ENCODE data around the gene PHACTR1. TPM values are rescaled to one million over a fixed set of nuclear protein-coding genes. Genes with fewer than 3 reads are reported as not detected.

The PHACTR1 gene
- total RNA-seq, 1 donor from 2014 or later = 50.7 TPM

DNA sequence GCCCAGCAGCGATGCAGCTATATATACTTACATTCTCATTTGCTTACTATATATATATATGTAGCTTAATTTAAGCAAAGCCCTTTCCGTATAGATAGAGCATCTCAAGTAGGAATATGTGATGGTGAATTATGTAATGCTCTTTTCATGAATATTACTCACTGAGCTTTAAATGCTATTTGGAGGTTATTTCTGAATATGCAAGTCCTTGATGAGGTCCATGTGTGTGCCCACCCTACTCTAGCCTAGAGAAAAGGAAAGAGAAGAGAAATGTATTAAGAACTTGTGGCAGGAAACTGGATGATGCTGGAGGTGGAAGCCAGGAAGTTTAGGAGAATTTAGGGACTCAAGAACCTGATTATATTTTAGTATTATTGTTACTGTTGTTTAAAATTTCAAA lies 63.2 kb downstream of the PHACTR1 start:
- TF ChIP-seq, protein P1, sequence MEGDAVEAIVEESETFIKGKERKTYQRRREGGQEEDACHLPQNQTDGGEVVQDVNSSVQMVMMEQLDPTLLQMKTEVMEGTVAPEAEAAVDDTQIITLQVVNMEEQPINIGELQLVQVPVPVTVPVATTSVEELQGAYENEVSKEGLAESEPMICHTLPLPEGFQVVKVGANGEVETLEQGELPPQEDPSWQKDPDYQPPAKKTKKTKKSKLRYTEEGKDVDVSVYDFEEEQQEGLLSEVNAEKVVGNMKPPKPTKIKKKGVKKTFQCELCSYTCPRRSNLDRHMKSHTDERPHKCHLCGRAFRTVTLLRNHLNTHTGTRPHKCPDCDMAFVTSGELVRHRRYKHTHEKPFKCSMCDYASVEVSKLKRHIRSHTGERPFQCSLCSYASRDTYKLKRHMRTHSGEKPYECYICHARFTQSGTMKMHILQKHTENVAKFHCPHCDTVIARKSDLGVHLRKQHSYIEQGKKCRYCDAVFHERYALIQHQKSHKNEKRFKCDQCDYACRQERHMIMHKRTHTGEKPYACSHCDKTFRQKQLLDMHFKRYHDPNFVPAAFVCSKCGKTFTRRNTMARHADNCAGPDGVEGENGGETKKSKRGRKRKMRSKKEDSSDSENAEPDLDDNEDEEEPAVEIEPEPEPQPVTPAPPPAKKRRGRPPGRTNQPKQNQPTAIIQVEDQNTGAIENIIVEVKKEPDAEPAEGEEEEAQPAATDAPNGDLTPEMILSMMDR (IDR thresholded peaks at IDR 0.05; ENCODE audit: partially characterized antibody, unreplicated experiment) = no peak
- H3K27me3 Mint-ChIP-seq (ENCODE audit: unreplicated experiment) = peaks cover 2% of the 10 kb centered on the region
- no peak overlapping the region for H3K4me3 Mint-ChIP-seq (ENCODE audit: unreplicated experiment)
- H3K9me3 Mint-ChIP-seq (ENCODE audit: unreplicated experiment) = no peaks in the 10 kb centered on the region
- DNase-seq = no peak
- H3K36me3 Mint-ChIP-seq (ENCODE audit: unreplicated experiment) = no peaks in the 10 kb centered on the region
- H3K27ac Mint-ChIP-seq (ENCODE audit: unreplicated experiment) = no peak overlapping the region
- H3K4me1 Mint-ChIP-seq (ENCODE audit: low read depth, unreplicated experiment) = peaks cover 7% of the 10 kb centered on the region

DNA sequence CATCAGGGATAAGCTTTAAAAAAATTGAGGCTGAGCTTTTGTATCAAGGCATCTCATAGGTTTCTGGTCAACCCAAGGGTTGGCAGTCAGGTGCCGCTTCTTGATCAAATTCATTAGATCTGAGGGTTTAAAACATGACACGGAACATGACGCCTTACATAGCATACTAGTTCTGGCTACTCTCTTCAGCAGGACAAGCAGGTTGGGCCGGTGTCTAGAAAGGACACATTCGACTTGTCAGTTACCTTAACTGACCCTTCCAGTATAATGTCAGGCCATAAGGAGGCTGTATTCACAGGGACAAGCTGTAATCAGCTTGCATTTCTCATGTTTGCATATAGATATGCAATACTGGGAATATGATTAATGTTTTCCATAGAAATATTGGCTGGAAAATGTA lies 65.6 kb downstream of the PHACTR1 start:
- Mint-ChIP-seq H3K36me3 (ENCODE audit: unreplicated experiment) (no peaks in the 10 kb centered on the region), H3K27me3 (ENCODE audit: unreplicated experiment) (peaks cover 2% of the 10 kb centered on the region), H3K4me3 (ENCODE audit: unreplicated experiment) (no peak overlapping the region), H3K27ac (ENCODE audit: unreplicated experiment) (no peak overlapping the region), H3K9me3 (ENCODE audit: unreplicated experiment) (no peaks in the 10 kb centered on the region), H3K4me1 (ENCODE audit: low read depth, unreplicated experiment) (peaks cover 6% of the 10 kb centered on the region)
- DNase-seq = no peak
- TF ChIP-seq, protein P1 (IDR thresholded peaks at IDR 0.05; ENCODE audit: partially characterized antibody, unreplicated experiment) = no peak

DNA sequence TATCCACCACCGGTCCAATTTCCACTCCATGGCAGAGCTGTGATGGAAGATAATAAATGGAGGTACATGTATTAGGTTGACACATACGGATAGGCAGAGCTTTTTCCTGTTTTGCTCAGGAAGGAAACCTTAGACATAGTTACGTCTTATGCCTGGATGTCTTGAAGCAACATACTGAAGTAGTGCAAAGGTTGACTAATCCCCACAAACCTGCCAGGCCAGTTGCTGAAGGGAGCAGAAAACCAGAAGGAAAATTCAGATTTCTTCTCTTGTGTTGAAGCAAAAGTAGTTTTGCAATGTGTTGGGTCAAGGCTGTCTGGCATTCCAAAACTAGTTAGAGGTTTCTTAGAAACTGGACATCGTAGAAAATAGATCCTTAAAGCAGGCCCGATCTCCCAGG lies 68.7 kb downstream of the PHACTR1 start:
- TF ChIP-seq, protein P1 (IDR thresholded peaks at IDR 0.05; ENCODE audit: partially characterized antibody, unreplicated experiment) = no peak
- Mint-ChIP-seq H3K27me3 (ENCODE audit: unreplicated experiment) (peaks cover 2% of the 10 kb centered on the region), H3K4me1 (ENCODE audit: low read depth, unreplicated experiment) (peaks cover 6% of the 10 kb centered on the region), H3K9me3 (ENCODE audit: unreplicated experiment) (no peaks in the 10 kb centered on the region), H3K27ac (ENCODE audit: unreplicated experiment) (no peak overlapping the region), H3K36me3 (ENCODE audit: unreplicated experiment) (no peaks in the 10 kb centered on the region), H3K4me3 (ENCODE audit: unreplicated experiment) (no peak overlapping the region)
- DNase-seq = no peak

DNA sequence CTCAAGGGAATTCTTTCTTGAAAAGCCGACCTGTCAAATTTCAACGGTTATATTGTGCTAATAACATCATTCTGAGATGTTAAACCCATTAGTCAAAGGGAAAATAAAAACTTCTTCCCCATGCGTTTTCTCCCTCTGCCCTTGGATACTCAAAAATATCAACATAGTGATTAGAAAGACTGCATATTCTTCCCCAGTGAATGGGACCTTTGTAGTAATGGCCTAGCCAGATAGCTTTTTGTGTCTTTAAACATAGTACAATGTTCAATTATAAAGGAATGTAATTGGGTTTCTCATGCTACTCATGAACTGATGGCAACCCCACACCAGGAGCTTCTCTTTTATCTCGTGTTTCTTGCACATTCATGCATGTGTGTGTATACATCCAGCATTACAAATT lies 69.4 kb downstream of the PHACTR1 start:
- Mint-ChIP-seq H3K27me3 (ENCODE audit: unreplicated experiment) (peaks cover 2% of the 10 kb centered on the region), H3K27ac (ENCODE audit: unreplicated experiment) (no peak overlapping the region), H3K36me3 (ENCODE audit: unreplicated experiment) (no peaks in the 10 kb centered on the region), H3K9me3 (ENCODE audit: unreplicated experiment) (no peaks in the 10 kb centered on the region), H3K4me3 (ENCODE audit: unreplicated experiment) (no peak overlapping the region), H3K4me1 (ENCODE audit: low read depth, unreplicated experiment) (peaks cover 3% of the 10 kb centered on the region)
- TF ChIP-seq, protein P1 (IDR thresholded peaks at IDR 0.05; ENCODE audit: partially characterized antibody, unreplicated experiment) = no peak
- no peak for DNase-seq

DNA sequence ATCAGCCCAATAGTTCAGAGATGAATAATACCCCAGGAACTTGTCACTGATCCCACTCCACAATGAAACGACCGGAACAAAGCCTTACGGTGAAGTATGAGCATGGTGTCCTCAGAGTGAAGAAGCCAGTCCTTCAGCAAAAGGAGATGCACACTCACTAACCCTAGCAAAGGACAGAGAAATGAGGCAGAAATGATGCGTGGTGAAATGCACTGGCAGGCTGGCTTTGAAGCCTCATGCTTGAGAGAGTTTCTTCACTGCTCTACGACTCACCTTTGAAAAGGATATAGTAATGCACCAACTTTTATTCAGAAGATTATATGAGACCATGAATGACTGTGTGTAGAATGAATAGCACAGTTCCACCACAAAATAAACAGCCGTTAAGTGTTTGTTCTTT lies 74.8 kb downstream of the PHACTR1 start:
- no peak overlapping the region for H3K4me3 Mint-ChIP-seq (ENCODE audit: unreplicated experiment)
- no peaks in the 10 kb centered on the region for H3K36me3 Mint-ChIP-seq (ENCODE audit: unreplicated experiment)
- no peak overlapping the region for H3K27ac Mint-ChIP-seq (ENCODE audit: unreplicated experiment)
- H3K9me3 Mint-ChIP-seq (ENCODE audit: unreplicated experiment) = no peaks in the 10 kb centered on the region
- no peaks in the 10 kb centered on the region for H3K4me1 Mint-ChIP-seq (ENCODE audit: low read depth, unreplicated experiment)
- H3K27me3 Mint-ChIP-seq (ENCODE audit: unreplicated experiment) = no peaks in the 10 kb centered on the region
- no peak for DNase-seq
- TF ChIP-seq, protein P1 (IDR thresholded peaks at IDR 0.05; ENCODE audit: partially characterized antibody, unreplicated experiment) = no peak

All from glutamatergic neuron (in vitro differentiated cells).